GM12864 (cell line): Measurements from ENCODE around the gene SF3B5.
A peak's percentile ranks its signal among the peaks of the same experiment; 100 is the strongest.

Experiments
- DNase-seq: peaks from one replicate; pipeline ENCODE4 v3.0.0-alpha.2; 2011; ENCODE audit warnings: low read depth
- H3K4me3 ChIP-seq: 2 replicates; pipeline ENCODE4 v1.5.1; 2011; ENCODE audit warnings: mild to moderate bottlenecking, low read depth, low read length, control low read depth
- CTCF ChIP-seq: IDR thresholded peaks from 2 replicates; pipeline ENCODE4 v1.5.1; 2011; ENCODE audit warnings: low read depth, mild to moderate bottlenecking, moderate library complexity, low read length, control low read depth, inconsistent platforms; ENCODE audit errors: missing control alignments

Gene SF3B5

GRCh38 chr6:144066255-144066654 lies 29.1 kb downstream of the SF3B5 start:
- peak overlapping the region; percentile 80; the same call in 1 of the 2 replicates for H3K4me3 ChIP-seq
- no peak for DNase-seq
- TF ChIP-seq CTCF: no peak

GRCh38 chr6:144065213-144065660 lies 30.1 kb downstream of the SF3B5 start:
- no peak for TF ChIP-seq CTCF
- H3K4me3 ChIP-seq: peak overlapping the region; percentile 80
- DNase-seq: peak; percentile 46

- H3K4me3 ChIP-seq: peak overlapping the region; percentile 80
- DNase-seq: no peak
- no peak for TF ChIP-seq CTCF
Measured at GRCh38 chr6:144064402-144065212, 30.8 kb downstream of the SF3B5 start.

- peak overlapping the region; percentile 80 for H3K4me3 ChIP-seq
- peak; percentile 74 for DNase-seq
- TF ChIP-seq CTCF: peak; percentile 25
Measured at GRCh38 chr6:144063744-144064401, 31.5 kb downstream of the SF3B5 start.

- DNase-seq: no peak
- no peak for TF ChIP-seq CTCF
- H3K4me3 ChIP-seq: peak overlapping the region; percentile 80
Measured at GRCh38 chr6:144063246-144063743, 32.1 kb downstream of the SF3B5 start.

GRCh38 chr6:144062786-144063185 lies 32.6 kb downstream of the SF3B5 start:
- no peak for DNase-seq
- TF ChIP-seq CTCF: no peak
- H3K4me3 ChIP-seq: peak overlapping the region; percentile 80; the same call in 1 of the 2 replicates
